ENCODE results near the gene NYAP1.

Gene NYAP1

GRCh38 chr7:100477871-100478267 lies 5.9 kb upstream of the NYAP1 start:
- TF ChIP-seq EZH2 (IDR thresholded peaks at IDR 0.05; ENCODE audit: borderline replicate concordance, low read depth, low read length, severe bottlenecking): no peak
- TF ChIP-seq CTCF (IDR thresholded peaks at IDR 0.05; ENCODE audit: borderline replicate concordance, extremely low read depth, low read length, poor library complexity, severe bottlenecking): no peak
- ATAC-seq (ENCODE audit: insufficient read depth, low read depth): no peak
- no peak overlapping the region for H2AFZ ChIP-seq (ENCODE audit: low read depth, low read length)
- H3K4me3 ChIP-seq (ENCODE audit: low read depth in 1 of 2, low read length in 2 of 2): peak overlapping the region; percentile 88 to 89; a peak in 3 of 4 replicates
- H3K4me2 ChIP-seq (ENCODE audit: insufficient read depth, low read length): peak overlapping the region; percentile 84
- peaks cover 30% of the 10 kb centered on the region for H4K20me1 ChIP-seq (ENCODE audit: insufficient read depth, low read length)
- no peaks in the 10 kb centered on the region for H3K9me3 ChIP-seq (ENCODE audit: insufficient read depth, low read length, severe bottlenecking)
- peaks cover 44% of the 10 kb centered on the region for H3K36me3 ChIP-seq (ENCODE audit: insufficient read depth, low read length)
- H3K4me1 ChIP-seq (ENCODE audit: insufficient read depth, low read length): peaks cover 40% of the 10 kb centered on the region
- H3K79me2 ChIP-seq (ENCODE audit: insufficient read depth, low read length): peaks cover 45% of the 10 kb centered on the region
- no peak for DNase-seq
- H3K9ac ChIP-seq (ENCODE audit: low read depth, low read length): peak overlapping the region; percentile 93
- H3K27ac ChIP-seq (ENCODE audit: low read length): peak overlapping the region; percentile 90
- H3K27me3 ChIP-seq (ENCODE audit: insufficient read depth, low read length, poor library complexity): no peaks in the 10 kb centered on the region

DNA sequence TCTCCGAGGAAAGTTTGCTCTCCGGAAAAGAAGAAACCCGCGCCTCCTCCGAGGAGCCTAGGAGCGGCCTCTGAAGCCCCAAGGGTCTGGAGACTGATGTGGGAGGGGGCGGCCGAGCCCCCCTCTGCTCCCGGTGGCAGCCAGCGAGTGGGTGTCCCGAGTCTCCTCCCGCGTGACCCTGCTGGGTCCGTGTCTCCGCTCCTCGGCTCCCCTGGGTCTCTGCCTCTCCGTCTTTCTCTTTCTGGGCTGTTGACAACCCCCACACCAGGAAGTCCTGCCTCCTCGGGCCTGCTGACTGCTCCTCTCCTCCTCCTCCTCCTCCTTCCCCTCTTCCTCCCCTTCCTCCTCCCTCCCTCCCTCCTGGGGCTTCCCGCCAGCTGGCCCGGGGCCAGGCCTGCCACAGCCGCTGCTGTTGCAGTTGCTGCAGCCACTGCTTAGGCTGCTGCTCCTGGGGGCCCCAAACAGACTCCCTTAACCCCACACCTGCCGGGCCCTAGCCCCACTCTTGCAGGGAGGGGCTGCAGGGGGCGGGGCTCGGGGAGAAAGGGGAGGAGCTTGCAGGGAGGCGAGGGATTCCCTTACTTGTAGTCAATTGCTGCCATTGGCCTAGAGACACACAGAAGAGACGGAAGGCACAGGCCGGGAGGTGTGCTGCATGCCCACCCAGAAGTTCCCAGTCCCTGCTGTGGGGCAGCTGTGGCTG lies 4.6 kb upstream of the NYAP1 start, which contains the start of gene TSC22D4:
Gene TSC22D4, minus strand, starts transcription at position 257 of the 703 bp plus-strand sequence. CDS start 1,176 bp downstream, outside the sequence.
- Histone ChIP-seq H3K36me3 (ENCODE audit: insufficient read depth, low read length) (peaks cover 35% of the 10 kb centered on the region), H3K4me2 (ENCODE audit: insufficient read depth, low read length) (peak within 1 kb of the TSS; percentile 84), H3K27ac (ENCODE audit: low read length) (peak within 1 kb of the TSS; percentile 90), H2AFZ (ENCODE audit: low read depth, low read length) (peak within 1 kb of the TSS; percentile 74), H3K79me2 (ENCODE audit: insufficient read depth, low read length) (peaks cover 45% of the 10 kb centered on the region), H3K9me3 (ENCODE audit: insufficient read depth, low read length, severe bottlenecking) (no peaks in the 10 kb centered on the region), H3K4me1 (ENCODE audit: insufficient read depth, low read length) (peaks cover 47% of the 10 kb centered on the region), H3K4me3 (ENCODE audit: low read depth in 1 of 2, low read length in 2 of 2) (peak within 1 kb of the TSS; percentile 88 to 89), H3K27me3 (ENCODE audit: insufficient read depth, low read length, poor library complexity) (peaks cover 4% of the 10 kb centered on the region), H3K9ac (ENCODE audit: low read depth, low read length) (peak within 1 kb of the TSS; percentile 93), H4K20me1 (ENCODE audit: insufficient read depth, low read length) (peaks cover 27% of the 10 kb centered on the region)
- TF ChIP-seq EZH2 (IDR thresholded peaks at IDR 0.05; ENCODE audit: borderline replicate concordance, low read depth, low read length, severe bottlenecking) (no peak), CTCF (IDR thresholded peaks at IDR 0.05; ENCODE audit: borderline replicate concordance, extremely low read depth, low read length, poor library complexity, severe bottlenecking) (no peak)
- DNase-seq (peak; percentile 99), ATAC-seq (ENCODE audit: insufficient read depth, low read depth) (peak; percentile 81)

GRCh38 chr7:100481466-100481865 lies 2.3 kb upstream of the NYAP1 start:
- H3K27me3 ChIP-seq (ENCODE audit: insufficient read depth, low read length, poor library complexity): peaks cover 7% of the 10 kb centered on the region

More at GRCh38 chr7:100481466-100481865, 2.3 kb upstream of the NYAP1 start:
- Histone ChIP-seq H3K9me3 (ENCODE audit: insufficient read depth, low read length, severe bottlenecking) (no peaks in the 10 kb centered on the region), H3K27ac (ENCODE audit: low read length) (no peak overlapping the region), H2AFZ (ENCODE audit: low read depth, low read length) (no peak overlapping the region), H3K36me3 (ENCODE audit: insufficient read depth, low read length) (peaks cover 12% of the 10 kb centered on the region; the same call in 1 of the 2 replicates), H3K9ac (ENCODE audit: low read depth, low read length) (no peak overlapping the region), H4K20me1 (ENCODE audit: insufficient read depth, low read length) (peaks cover 18% of the 10 kb centered on the region), H3K79me2 (ENCODE audit: insufficient read depth, low read length) (peaks cover 28% of the 10 kb centered on the region), H3K4me2 (ENCODE audit: insufficient read depth, low read length) (no peak overlapping the region), H3K4me3 (ENCODE audit: low read depth in 1 of 2, low read length in 2 of 2) (no peak overlapping the region), H3K4me1 (ENCODE audit: insufficient read depth, low read length) (peaks cover 35% of the 10 kb centered on the region)
- DNase-seq: no peak
- TF ChIP-seq CTCF (IDR thresholded peaks at IDR 0.05; ENCODE audit: borderline replicate concordance, extremely low read depth, low read length, poor library complexity, severe bottlenecking): no peak
- no peak for TF ChIP-seq EZH2 (IDR thresholded peaks at IDR 0.05; ENCODE audit: borderline replicate concordance, low read depth, low read length, severe bottlenecking)
- no peak for ATAC-seq (ENCODE audit: insufficient read depth, low read depth)
